Mesothelial cell of epicardium (in vitro differentiated cells): ENCODE results near the gene DYNC2I2. TPM values are rescaled to one million over a fixed set of nuclear protein-coding genes. Genes with fewer than 3 reads are reported as not detected.
A peak's percentile ranks its signal among the peaks of the same experiment; 100 is the strongest.

ENCODE experiments used
- DNase-seq, 2 experiments: peaks; one replicate each; pipeline ENCODE4 v3.0.0; 2021; ENCODE audit warnings: low spot score in 2 of 2; ENCODE audit not compliant: unreplicated experiment in 2 of 2
- H3K27ac Mint-ChIP-seq: 2 replicates; pipeline ENCODE4 v1.8.0; 2021; ENCODE audit warnings: mixed read lengths
- H3K27me3 Mint-ChIP-seq: 2 replicates; pipeline ENCODE4 v1.8.0; 2021; ENCODE audit warnings: low read depth, mixed read lengths
- H3K36me3 Mint-ChIP-seq: 2 replicates; pipeline ENCODE4 v1.8.0; 2021; ENCODE audit warnings: mixed read lengths
- H3K4me1 Mint-ChIP-seq: 2 replicates; pipeline ENCODE4 v1.8.0; 2021; ENCODE audit warnings: mixed read lengths
- H3K4me3 Mint-ChIP-seq: 2 replicates; pipeline ENCODE4 v1.8.0; 2021; ENCODE audit warnings: mild to moderate bottlenecking, moderate library complexity, mixed read lengths
- H3K9me3 Mint-ChIP-seq: 2 replicates; pipeline ENCODE4 v1.8.0; 2021; ENCODE audit warnings: mixed read lengths
- CTCF ChIP-seq: fragments of 200-600 bp; sonication (generic); IDR thresholded peaks from one replicate; pipeline ENCODE4 v1.5.0; 2021; ENCODE audit warnings: antibody characterized with exemption; ENCODE audit not compliant: unreplicated experiment
- total RNA-seq: library from RNA; stranded (reverse); gene quantifications from 3 replicates; pipeline ENCODE4 v1.2.1, GENCODE V29; 2021

DYNC2I2 gene
- total RNA-seq: 35.2 to 38.3 TPM (median 37.2 TPM) in 3 replicates

GRCh38 chr9:128656416-128657343, at the start of gene DYNC2I2:
Gene DYNC2I2 (minus strand): TSS chr9:128656847. CDS start chr9:128656726, 121 bp downstream.
- peaks cover 4% of the 10 kb centered on the region for H3K4me1 Mint-ChIP-seq
- no peaks in the 10 kb centered on the region for H3K27me3 Mint-ChIP-seq
- peak within 1 kb of the TSS; percentile 89 for H3K4me3 Mint-ChIP-seq
- peak; percentile 92 to 94 for DNase-seq
- peak within 1 kb of the TSS; percentile 100 for H3K27ac Mint-ChIP-seq
- no peaks in the 10 kb centered on the region for H3K9me3 Mint-ChIP-seq
- H3K36me3 Mint-ChIP-seq: peaks cover 2% of the 10 kb centered on the region
- TF ChIP-seq CTCF: no peak

GRCh38 chr9:128706045-128706444, 49.4 kb upstream of the DYNC2I2 start:
- Mint-ChIP-seq H3K36me3 (no peaks in the 10 kb centered on the region), H3K4me1 (peaks cover 5% of the 10 kb centered on the region), H3K27me3 (no peaks in the 10 kb centered on the region), H3K9me3 (no peaks in the 10 kb centered on the region), H3K4me3 (no peak overlapping the region), H3K27ac (no peak overlapping the region)
- no peak for TF ChIP-seq CTCF
- no peak for DNase-seq

- no peak for DNase-seq
- TF ChIP-seq CTCF: no peak
- H3K4me1 Mint-ChIP-seq: peaks cover 5% of the 10 kb centered on the region
Observed at GRCh38 chr9:128705051-128705965, 48.7 kb upstream of the DYNC2I2 start.

GRCh38 chr9:128704356-128704670, 47.7 kb upstream of the DYNC2I2 start:
- no peaks in the 10 kb centered on the region for H3K27me3 Mint-ChIP-seq
- no peak overlapping the region for H3K27ac Mint-ChIP-seq
- no peaks in the 10 kb centered on the region for H3K36me3 Mint-ChIP-seq
- H3K4me3 Mint-ChIP-seq: peak overlapping the region; percentile 78
- H3K4me1 Mint-ChIP-seq: peaks cover 5% of the 10 kb centered on the region
- TF ChIP-seq CTCF: no peak
- DNase-seq: no peak
- H3K9me3 Mint-ChIP-seq: no peaks in the 10 kb centered on the region

More at GRCh38 chr9:128705051-128705965, 48.7 kb upstream of the DYNC2I2 start:
- H3K27ac Mint-ChIP-seq: no peak overlapping the region
- H3K9me3 Mint-ChIP-seq: no peaks in the 10 kb centered on the region
- H3K36me3 Mint-ChIP-seq: no peaks in the 10 kb centered on the region
- H3K4me3 Mint-ChIP-seq: no peak overlapping the region
- no peaks in the 10 kb centered on the region for H3K27me3 Mint-ChIP-seq

GRCh38 chr9:128703616-128704355, 47.1 kb upstream of the DYNC2I2 start:
- Mint-ChIP-seq H3K36me3 (no peaks in the 10 kb centered on the region), H3K27me3 (no peaks in the 10 kb centered on the region), H3K4me1 (peaks cover 5% of the 10 kb centered on the region), H3K9me3 (no peaks in the 10 kb centered on the region), H3K27ac (no peak overlapping the region), H3K4me3 (peak overlapping the region; percentile 78)
- no peak for TF ChIP-seq CTCF
- DNase-seq: no peak
